ENCODE measurements around the gene CPZ. TPM values are rescaled to one million over a fixed set of nuclear protein-coding genes. Genes with fewer than 3 reads are reported as not detected.

CPZ gene
- polyA plus RNA-seq, 1 experiment: 70.9 TPM

DNA sequence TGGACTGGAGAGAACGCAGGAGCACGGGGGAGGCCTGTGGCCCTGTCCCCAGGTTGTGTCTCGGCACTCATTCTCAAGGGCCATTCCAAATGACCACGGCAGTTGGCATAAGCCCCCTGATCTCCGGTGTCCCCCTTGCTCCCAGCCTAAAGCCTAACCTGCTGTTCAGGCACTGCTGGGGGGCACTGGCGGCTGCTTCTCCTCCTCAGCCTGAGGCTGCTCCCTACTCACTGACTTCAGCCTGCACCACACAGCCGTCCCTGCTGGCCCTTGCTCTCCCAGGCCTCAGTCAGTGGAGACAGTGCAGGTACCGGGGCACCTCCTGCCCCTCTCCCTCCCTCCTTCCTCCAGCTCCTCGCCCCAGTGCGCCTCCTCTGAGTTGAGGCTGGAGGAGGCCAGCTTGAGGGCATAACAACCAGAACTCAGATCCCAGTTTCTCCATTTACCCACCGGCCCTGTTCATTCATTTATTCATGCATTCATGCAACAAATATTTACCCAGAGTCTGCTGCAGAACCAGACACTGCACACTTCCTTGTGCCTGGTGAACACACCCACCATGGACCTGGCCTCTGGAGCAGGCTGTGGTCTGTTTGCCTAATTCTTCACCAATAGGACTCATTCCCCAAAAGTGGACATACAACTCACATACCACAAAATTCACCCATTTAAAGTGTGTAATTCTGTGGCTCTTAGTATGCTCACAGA lies 65.0 kb downstream of the CPZ start:
- CTCF ChIA-PET: no interaction called here
- POLR2A ChIA-PET: no interaction called here
- Histone ChIP-seq H3K27me3 (ENCODE audit: control insufficient read depth, insufficient read depth, low read length) (no peaks in the 10 kb centered on the region), H3K36me3 (ENCODE audit: control insufficient read depth, insufficient read depth, low read length) (no peaks in the 10 kb centered on the region), H3K4me3 (ENCODE audit: low read depth, low read length) (no peak overlapping the region)
- no peak for DNase-seq (ENCODE audit: low read depth)
- TF ChIP-seq, protein P1, sequence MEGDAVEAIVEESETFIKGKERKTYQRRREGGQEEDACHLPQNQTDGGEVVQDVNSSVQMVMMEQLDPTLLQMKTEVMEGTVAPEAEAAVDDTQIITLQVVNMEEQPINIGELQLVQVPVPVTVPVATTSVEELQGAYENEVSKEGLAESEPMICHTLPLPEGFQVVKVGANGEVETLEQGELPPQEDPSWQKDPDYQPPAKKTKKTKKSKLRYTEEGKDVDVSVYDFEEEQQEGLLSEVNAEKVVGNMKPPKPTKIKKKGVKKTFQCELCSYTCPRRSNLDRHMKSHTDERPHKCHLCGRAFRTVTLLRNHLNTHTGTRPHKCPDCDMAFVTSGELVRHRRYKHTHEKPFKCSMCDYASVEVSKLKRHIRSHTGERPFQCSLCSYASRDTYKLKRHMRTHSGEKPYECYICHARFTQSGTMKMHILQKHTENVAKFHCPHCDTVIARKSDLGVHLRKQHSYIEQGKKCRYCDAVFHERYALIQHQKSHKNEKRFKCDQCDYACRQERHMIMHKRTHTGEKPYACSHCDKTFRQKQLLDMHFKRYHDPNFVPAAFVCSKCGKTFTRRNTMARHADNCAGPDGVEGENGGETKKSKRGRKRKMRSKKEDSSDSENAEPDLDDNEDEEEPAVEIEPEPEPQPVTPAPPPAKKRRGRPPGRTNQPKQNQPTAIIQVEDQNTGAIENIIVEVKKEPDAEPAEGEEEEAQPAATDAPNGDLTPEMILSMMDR (IDR thresholded peaks at IDR 0.05; ENCODE audit: insufficient read depth, low read depth, low read length): no peak

DNA sequence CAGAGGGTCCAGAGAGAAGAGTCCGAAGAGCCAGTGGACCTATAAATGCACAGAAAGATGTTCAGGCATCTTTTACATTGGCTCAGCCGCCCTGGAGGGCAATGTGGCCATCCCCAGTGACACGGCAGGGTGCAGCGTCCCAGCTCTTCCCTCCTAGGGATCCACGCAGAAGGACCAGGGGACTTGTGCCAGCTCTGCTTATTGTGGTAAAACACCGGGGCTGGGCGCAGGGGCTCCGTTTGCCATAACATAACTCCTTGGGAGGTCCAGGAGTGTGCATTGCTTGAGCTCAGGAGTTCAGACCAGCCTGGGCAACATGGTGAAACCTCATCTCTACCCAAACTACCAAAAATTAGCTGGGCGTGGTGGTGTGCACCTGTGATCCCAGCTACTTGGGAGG lies 70.2 kb downstream of the CPZ start:
- no peak for DNase-seq (ENCODE audit: low read depth)
- H3K36me3 ChIP-seq (ENCODE audit: control insufficient read depth, insufficient read depth, low read length): no peaks in the 10 kb centered on the region
- no peak overlapping the region for H3K4me3 ChIP-seq (ENCODE audit: low read depth, low read length)
- ChIA-PET POLR2A (no interaction called here), CTCF (interaction anchor here (1.5 kb wide), 1 partner anchor 25 kb away, joined by 7 read pairs; no protein-coding TSS in a partner anchor)
- TF ChIP-seq, protein P1 (IDR thresholded peaks at IDR 0.05; ENCODE audit: insufficient read depth, low read depth, low read length): no peak
- no peaks in the 10 kb centered on the region for H3K27me3 ChIP-seq (ENCODE audit: control insufficient read depth, insufficient read depth, low read length)

DNA sequence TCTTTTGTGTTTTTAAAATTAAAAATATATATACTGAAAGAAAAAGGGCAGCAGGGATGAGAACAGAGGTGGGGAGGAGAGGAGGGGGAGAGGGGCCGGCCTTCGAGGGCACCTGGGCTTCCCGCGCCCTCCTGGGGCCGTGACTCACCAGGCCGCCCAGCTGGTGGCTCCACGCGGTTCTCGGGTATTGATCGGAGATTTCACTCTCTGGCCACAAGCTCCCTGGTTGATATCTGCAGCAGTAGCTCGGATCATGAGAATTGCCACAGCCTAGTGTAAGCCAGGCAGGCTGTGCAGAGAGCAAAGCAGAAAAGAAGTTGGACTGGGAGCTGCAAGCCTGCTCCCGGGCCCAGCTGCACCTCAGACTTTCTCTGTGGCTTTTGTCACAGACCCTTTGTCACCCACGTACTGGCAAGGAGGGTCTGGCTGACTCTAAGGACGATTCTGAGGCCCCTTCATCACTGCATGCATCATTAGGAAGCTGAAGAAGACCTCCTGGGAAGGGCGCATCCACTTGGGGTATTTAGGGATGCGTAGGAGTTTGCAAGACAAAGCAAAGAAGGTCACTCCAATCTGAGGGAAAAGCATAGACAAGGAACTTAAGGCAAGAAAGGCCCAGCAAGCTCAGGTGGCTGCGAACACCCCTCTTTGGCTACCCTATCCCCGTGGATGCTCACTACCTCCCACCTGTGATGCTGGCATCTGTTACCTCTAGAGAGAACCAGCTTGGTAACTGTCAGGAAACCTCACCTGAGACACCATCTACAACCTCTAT lies 71.7 kb downstream of the CPZ start:
- TF ChIP-seq, protein P1 (IDR thresholded peaks at IDR 0.05; ENCODE audit: insufficient read depth, low read depth, low read length): no peak
- Histone ChIP-seq H3K4me3 (ENCODE audit: low read depth, low read length) (no peak overlapping the region), H3K27me3 (ENCODE audit: control insufficient read depth, insufficient read depth, low read length) (no peaks in the 10 kb centered on the region), H3K36me3 (ENCODE audit: control insufficient read depth, insufficient read depth, low read length) (no peaks in the 10 kb centered on the region)
- DNase-seq (ENCODE audit: low read depth): no peak
- ChIA-PET POLR2A (no interaction called here), CTCF (no interaction called here)

DNA sequence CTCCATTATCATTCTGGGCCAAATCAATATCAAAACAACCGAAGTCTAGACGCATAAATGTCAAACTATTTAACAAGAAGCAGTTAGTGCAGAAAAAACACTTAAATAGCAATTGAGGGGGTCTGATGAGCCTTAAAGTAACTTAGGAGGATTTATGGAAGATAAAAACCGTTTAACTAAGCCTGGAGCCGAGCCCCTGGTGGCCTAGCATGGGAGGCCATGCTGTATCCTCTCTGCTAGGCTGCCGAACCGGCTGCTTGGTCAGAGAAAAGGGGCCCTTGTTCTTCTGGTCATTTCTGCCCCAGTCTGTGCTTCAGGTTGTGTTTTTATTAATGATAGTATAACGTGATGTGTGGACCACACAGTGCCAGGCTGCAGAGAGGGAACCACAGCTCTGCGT lies 72.4 kb downstream of the CPZ start:
- Histone ChIP-seq H3K27me3 (ENCODE audit: control insufficient read depth, insufficient read depth, low read length) (no peaks in the 10 kb centered on the region), H3K36me3 (ENCODE audit: control insufficient read depth, insufficient read depth, low read length) (no peaks in the 10 kb centered on the region), H3K4me3 (ENCODE audit: low read depth, low read length) (no peak overlapping the region)
- ChIA-PET CTCF (no interaction called here), POLR2A (no interaction called here)
- DNase-seq (ENCODE audit: low read depth): no peak
- TF ChIP-seq, protein P1 (IDR thresholded peaks at IDR 0.05; ENCODE audit: insufficient read depth, low read depth, low read length): no peak

DNA sequence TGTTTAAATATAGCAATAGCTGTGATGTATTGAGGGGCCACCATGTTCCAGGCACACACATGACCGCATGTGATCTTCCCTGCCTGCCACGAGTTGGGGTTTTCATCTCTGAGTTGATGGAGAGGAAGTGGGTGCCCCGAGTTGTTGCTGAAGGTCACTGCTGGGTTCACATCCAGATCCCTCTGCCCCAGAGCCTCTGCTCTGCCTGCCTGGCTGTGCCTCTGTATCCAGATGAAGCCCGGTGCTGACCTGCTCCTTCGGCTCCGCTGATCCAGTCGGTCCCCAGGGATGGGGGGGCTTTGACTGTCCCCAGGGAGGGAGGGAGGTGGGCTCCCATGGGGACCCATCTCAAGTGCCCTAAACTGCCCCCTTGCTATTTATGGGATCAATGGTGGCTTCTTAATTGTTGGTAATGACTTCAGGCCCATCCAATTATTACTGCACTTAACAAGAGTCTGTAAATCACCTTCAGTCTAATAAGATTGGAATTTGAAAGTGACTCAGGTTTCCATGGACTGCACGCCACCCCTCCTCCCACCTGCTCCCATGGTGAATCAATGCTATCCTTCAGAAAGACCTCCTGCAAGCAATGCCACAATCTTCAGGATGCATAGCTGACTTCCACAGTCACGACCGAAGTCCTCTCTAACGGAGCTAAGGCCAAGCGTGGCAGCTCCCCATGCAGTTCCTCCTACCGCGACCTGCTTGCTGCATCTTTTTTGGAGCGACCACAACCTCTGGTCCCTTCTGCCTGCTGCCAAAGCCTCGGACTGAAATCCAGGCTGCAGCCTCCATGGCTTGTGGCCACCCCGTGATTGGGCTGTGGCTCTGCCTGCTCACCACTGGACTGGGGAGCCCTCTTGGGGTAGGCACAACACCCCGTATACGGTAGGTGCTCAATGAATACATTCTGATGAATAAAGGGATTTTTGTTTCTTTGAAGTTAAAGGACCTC lies 73.1 kb downstream of the CPZ start:
- ChIA-PET POLR2A (no interaction called here), CTCF (no interaction called here)
- Histone ChIP-seq H3K27me3 (ENCODE audit: control insufficient read depth, insufficient read depth, low read length) (no peaks in the 10 kb centered on the region), H3K36me3 (ENCODE audit: control insufficient read depth, insufficient read depth, low read length) (no peaks in the 10 kb centered on the region), H3K4me3 (ENCODE audit: low read depth, low read length) (no peak overlapping the region)
- TF ChIP-seq, protein P1 (IDR thresholded peaks at IDR 0.05; ENCODE audit: insufficient read depth, low read depth, low read length): no peak
- DNase-seq (ENCODE audit: low read depth): no peak
